DOHH2 (cell line): ENCODE measurements around the gene ERI2.
"Not testable (repeated sequence)": the region's sequence is repeated elsewhere in the genome, so short reads cannot be mapped to it uniquely, and the experiment has no call there.

Source experiments
- CTCF ChIP-seq: fragments of 200-600 bp; sonication (generic); IDR thresholded peaks from one replicate; pipeline ENCODE4 v1.5.1; 2014; ENCODE audit warnings: antibody characterized with exemption, mild to moderate bottlenecking, low read depth, low read length; ENCODE audit not compliant: poor library complexity, severe bottlenecking
- EZH2phosphoT487 ChIP-seq: fragments of 200-600 bp; sonication (generic); IDR thresholded peaks from 2 replicates; pipeline ENCODE4 v1.6.1; 2017; ENCODE audit warnings: borderline replicate concordance, mild to moderate bottlenecking, antibody characterized with exemption, low read length, moderate library complexity, mixed read lengths

- TF ChIP-seq CTCF, EZH2phosphoT487: not testable (repeated sequence)
These were observed 50.5 kb downstream of the ERI2 start for GRCh38 chr16:20755799-20756198.
